ENCODE data around the gene NUDT12.

DNA sequence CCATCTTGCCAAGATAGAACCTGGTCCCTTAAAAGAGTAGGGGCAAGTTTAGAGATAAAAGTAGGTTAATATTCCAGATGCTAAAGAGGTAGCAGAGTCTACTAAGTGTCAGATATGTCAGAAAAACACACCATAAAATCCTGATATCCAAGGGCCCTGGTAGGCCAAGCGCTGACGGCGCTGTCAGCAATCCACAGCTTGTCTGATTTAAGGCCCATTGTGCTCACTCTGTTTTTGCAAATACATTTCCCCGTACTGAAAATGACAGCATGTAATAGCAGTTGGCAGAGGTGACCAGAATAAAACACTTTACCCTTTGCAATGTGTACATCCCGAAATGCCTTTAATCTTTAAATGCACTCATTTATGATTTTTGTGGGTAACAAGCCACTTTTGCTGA is 9.9 kb upstream of the NUDT12 start:
- TF ChIP-seq POLR2A (IDR thresholded peaks at IDR 0.05): no peak
- TF ChIP-seq, protein P1, sequence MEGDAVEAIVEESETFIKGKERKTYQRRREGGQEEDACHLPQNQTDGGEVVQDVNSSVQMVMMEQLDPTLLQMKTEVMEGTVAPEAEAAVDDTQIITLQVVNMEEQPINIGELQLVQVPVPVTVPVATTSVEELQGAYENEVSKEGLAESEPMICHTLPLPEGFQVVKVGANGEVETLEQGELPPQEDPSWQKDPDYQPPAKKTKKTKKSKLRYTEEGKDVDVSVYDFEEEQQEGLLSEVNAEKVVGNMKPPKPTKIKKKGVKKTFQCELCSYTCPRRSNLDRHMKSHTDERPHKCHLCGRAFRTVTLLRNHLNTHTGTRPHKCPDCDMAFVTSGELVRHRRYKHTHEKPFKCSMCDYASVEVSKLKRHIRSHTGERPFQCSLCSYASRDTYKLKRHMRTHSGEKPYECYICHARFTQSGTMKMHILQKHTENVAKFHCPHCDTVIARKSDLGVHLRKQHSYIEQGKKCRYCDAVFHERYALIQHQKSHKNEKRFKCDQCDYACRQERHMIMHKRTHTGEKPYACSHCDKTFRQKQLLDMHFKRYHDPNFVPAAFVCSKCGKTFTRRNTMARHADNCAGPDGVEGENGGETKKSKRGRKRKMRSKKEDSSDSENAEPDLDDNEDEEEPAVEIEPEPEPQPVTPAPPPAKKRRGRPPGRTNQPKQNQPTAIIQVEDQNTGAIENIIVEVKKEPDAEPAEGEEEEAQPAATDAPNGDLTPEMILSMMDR (IDR thresholded peaks at IDR 0.05): no peak
- TF ChIP-seq POLR2AphosphoS5 (IDR thresholded peaks at IDR 0.05): no peak
